GM12878 (cell line): ENCODE data around the gene PARD6A. TPM values are rescaled to one million over a fixed set of nuclear protein-coding genes. Genes with fewer than 3 reads are reported as not detected.

ENCODE experiments used
- CBX5 ChIP-seq: sonication (generic); IDR thresholded peaks from 2 replicates; pipeline ENCODE4 v1.6.1; 2016; ENCODE audit warnings: low read depth, moderate library complexity, mild to moderate bottlenecking, inconsistent platforms
- ESRRA ChIP-seq: IDR thresholded peaks from 2 replicates; pipeline ENCODE4 v1.6.1; 2012; ENCODE audit warnings: mild to moderate bottlenecking, low read length, improper control_type of control experiment
- FOS ChIP-seq: IDR thresholded peaks from 3 replicates; pipeline ENCODE4 v1.6.1; 2011; ENCODE audit warnings: borderline replicate concordance; ENCODE audit not compliant: insufficient read length; ENCODE audit errors: extremely low read depth
- GATAD2B ChIP-seq: fragments of 450-650 bp; conservative IDR thresholded peaks from 2 replicates; pipeline ENCODE4 v1.6.1; 2017; ENCODE audit warnings: low read depth, mild to moderate bottlenecking, moderate library complexity
- IKZF2 ChIP-seq, 2 experiments: fragments of 450-650 bp; IDR thresholded peaks; 2 replicates each; pipeline ENCODE4 v1.6.1; 2017; ENCODE audit warnings: mild to moderate bottlenecking in 2 of 2, moderate library complexity in 2 of 2
- KDM1A ChIP-seq: fragments of 200-600 bp; sonication (generic); IDR thresholded peaks from 2 replicates; pipeline ENCODE4 v1.6.1; 2016; ENCODE audit warnings: borderline replicate concordance
- MTA2 ChIP-seq: fragments of 450-650 bp; IDR thresholded peaks from 2 replicates; pipeline ENCODE4 v1.6.1; 2016; ENCODE audit warnings: low read depth, mild to moderate bottlenecking, moderate library complexity
- RCOR1 ChIP-seq: conservative IDR thresholded peaks from 2 replicates; pipeline ENCODE4 v1.6.1; 2012; ENCODE audit warnings: low read depth, low read length, improper control_type of control experiment
- SREBF1 ChIP-seq: IDR thresholded peaks from 2 replicates; pipeline ENCODE4 v1.6.1; 2012; ENCODE audit warnings: mild to moderate bottlenecking, low read length
- TAF1 ChIP-seq: IDR thresholded peaks from 2 replicates; pipeline ENCODE4 v1.6.1; 2011; ENCODE audit warnings: mild to moderate bottlenecking, low read depth, low read length, borderline replicate concordance
- TBL1XR1 ChIP-seq: IDR thresholded peaks from 2 replicates; pipeline ENCODE4 v1.6.1; 2012; ENCODE audit warnings: low read depth, low read length, improper control_type of control experiment
- WRNIP1 ChIP-seq: IDR thresholded peaks from 2 replicates; pipeline ENCODE4 v1.6.1; 2011; ENCODE audit warnings: low read depth, low read length, improper control_type of control experiment, borderline replicate concordance
- ZBTB33 ChIP-seq: fragments of 450-650 bp; IDR thresholded peaks from 2 replicates; pipeline ENCODE4 v1.6.1; 2017; ENCODE audit warnings: mild to moderate bottlenecking
- ZNF207 ChIP-seq: fragments of 450-650 bp; IDR thresholded peaks from 2 replicates; pipeline ENCODE4 v1.6.1; 2014; ENCODE audit warnings: antibody characterized with exemption, mild to moderate bottlenecking, borderline replicate concordance
- ZNF24 ChIP-seq: fragments of 450-650 bp; IDR thresholded peaks from 2 replicates; pipeline ENCODE4 v1.6.1; 2017; ENCODE audit warnings: antibody characterized with exemption, mild to moderate bottlenecking
- ZNF384 ChIP-seq: IDR thresholded peaks from 2 replicates; pipeline ENCODE4 v1.6.1; 2012; ENCODE audit warnings: low read depth, mild to moderate bottlenecking, low read length, improper control_type of control experiment, borderline replicate concordance
- ZNF592 ChIP-seq: fragments of 450-650 bp; IDR thresholded peaks from 2 replicates; pipeline ENCODE4 v1.6.1; 2017; ENCODE audit warnings: mild to moderate bottlenecking, moderate library complexity
- ZNF622 ChIP-seq: fragments of 450-650 bp; IDR thresholded peaks from 2 replicates; pipeline ENCODE4 v1.6.1; 2017; ENCODE audit warnings: mild to moderate bottlenecking, inconsistent platforms
- ZSCAN29 ChIP-seq: fragments of 450-650 bp; IDR thresholded peaks from 2 replicates; pipeline ENCODE4 v1.6.1; 2017; ENCODE audit warnings: mild to moderate bottlenecking, moderate library complexity
- polyA plus RNA-seq, 11 experiments: library from polyadenylated mRNA; depleted of rRNA in 4 of 11; unstranded in 6 of 11; stranded (reverse) in 5 of 11; fragments of >200 nt; fragmentation: Nextera tagmentation in 4 of 11; fragmentation: Illumina TruSeq in 1 of 11; extraction: Ambion mirVana in 4 of 11; extraction: Trizol in 1 of 11; gene quantifications; 1 replicate in 1 of 11; 2 replicates in 10 of 11; pipeline versions ENCODE4 v1.2.1 to v1.2.3, GENCODE V29; 2011 to 2016; ENCODE audit warnings: inconsistent platforms in 2 of 11, missing spikeins in 2 of 11, low read depth in 1 of 11
- total RNA-seq, 4 experiments: library from RNA; depleted of rRNA in 3 of 4; stranded (reverse); fragments of >200 nt in 3 of 4; fragmentation: Illumina TruSeq in 1 of 4; extraction: Trizol in 1 of 4; gene quantifications; 2 replicates each; pipeline versions ENCODE4 v1.2.1 to v1.2.3, GENCODE V29; 2013 to 2021
- TF ChIP-seq, protein P1 (sequence below): IDR thresholded peaks from 2 replicates; pipeline ENCODE4 v1.6.1; 2012; ENCODE audit warnings: low read length, inconsistent platforms
- TF ChIP-seq, protein P2 (sequence below): fragments of 450-650 bp; IDR thresholded peaks from 2 replicates; pipeline ENCODE4 v1.6.1; 2017; ENCODE audit warnings: antibody characterized with exemption, mild to moderate bottlenecking, moderate library complexity

Gene PARD6A
- total and polyA plus RNA-seq, 10 of the 15 experiments (the other 5 are each of a cell fraction or from before 2014, with no cell fraction given) = 0.42 to 10.1 (median 4.4) TPM

DNA sequence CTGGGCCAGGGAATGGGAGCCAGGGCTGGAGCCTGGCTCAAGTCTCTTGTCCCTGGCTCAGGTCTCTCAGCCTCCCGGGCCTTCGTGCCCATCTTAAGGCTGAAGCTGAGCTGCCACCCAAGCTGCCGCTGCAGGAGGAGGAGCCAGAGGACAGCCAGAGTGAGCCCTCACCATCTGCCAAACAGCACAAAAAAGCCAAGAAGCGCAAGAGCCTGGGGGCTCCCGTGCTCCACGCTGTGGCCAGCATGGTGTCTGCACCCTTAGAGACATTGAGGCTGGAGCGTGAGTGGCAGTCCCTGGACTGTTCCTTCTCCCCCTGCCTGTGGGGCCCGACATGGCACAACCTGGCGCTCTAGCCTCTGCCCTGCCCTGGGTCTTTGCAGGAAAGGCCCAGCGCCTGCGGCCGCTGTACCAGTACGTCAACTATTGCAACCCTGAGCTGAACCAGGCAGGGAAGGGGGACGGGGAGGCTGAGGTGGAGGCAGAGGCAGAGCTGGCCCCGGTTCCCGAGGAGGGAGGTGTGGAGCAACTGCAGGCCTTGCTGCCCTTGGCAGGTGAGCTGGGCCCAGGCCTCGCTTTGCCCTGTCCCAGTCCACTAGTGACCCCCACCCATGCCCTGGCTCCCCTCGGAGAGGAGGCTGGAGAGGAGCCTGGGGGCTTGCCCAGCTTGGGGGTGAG lies 7.2 kb downstream of the PARD6A start (continued):
- TF ChIP-seq ZNF592 (no peak), ESRRA (no peak), ZNF622 (no peak), MTA2 (no peak), TAF1 (no peak), ZBTB33 (peak; percentile 93), SREBF1 (no peak), IKZF2 (IDR thresholded peaks at IDR 0.05) (no peak; a peak in 1 of 4 replicates), ZSCAN29 (no peak), TBL1XR1 (no peak), WRNIP1 (no peak), KDM1A (no peak), ZNF207 (no peak), RCOR1 (no peak), ZNF384 (no peak), ZNF24 (no peak), FOS (no peak), CBX5 (no peak), GATAD2B (no peak)
- TF ChIP-seq, protein P1, sequence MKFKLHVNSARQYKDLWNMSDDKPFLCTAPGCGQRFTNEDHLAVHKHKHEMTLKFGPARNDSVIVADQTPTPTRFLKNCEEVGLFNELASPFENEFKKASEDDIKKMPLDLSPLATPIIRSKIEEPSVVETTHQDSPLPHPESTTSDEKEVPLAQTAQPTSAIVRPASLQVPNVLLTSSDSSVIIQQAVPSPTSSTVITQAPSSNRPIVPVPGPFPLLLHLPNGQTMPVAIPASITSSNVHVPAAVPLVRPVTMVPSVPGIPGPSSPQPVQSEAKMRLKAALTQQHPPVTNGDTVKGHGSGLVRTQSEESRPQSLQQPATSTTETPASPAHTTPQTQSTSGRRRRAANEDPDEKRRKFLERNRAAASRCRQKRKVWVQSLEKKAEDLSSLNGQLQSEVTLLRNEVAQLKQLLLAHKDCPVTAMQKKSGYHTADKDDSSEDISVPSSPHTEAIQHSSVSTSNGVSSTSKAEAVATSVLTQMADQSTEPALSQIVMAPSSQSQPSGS = no peak
- TF ChIP-seq, protein P2, sequence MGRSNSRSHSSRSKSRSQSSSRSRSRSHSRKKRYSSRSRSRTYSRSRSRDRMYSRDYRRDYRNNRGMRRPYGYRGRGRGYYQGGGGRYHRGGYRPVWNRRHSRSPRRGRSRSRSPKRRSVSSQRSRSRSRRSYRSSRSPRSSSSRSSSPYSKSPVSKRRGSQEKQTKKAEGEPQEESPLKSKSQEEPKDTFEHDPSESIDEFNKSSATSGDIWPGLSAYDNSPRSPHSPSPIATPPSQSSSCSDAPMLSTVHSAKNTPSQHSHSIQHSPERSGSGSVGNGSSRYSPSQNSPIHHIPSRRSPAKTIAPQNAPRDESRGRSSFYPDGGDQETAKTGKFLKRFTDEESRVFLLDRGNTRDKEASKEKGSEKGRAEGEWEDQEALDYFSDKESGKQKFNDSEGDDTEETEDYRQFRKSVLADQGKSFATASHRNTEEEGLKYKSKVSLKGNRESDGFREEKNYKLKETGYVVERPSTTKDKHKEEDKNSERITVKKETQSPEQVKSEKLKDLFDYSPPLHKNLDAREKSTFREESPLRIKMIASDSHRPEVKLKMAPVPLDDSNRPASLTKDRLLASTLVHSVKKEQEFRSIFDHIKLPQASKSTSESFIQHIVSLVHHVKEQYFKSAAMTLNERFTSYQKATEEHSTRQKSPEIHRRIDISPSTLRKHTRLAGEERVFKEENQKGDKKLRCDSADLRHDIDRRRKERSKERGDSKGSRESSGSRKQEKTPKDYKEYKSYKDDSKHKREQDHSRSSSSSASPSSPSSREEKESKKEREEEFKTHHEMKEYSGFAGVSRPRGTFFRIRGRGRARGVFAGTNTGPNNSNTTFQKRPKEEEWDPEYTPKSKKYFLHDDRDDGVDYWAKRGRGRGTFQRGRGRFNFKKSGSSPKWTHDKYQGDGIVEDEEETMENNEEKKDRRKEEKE = no peak
